ENCODE results near the gene ZNF280D. TPM values are rescaled to one million over a fixed set of nuclear protein-coding genes. Genes with fewer than 3 reads are reported as not detected.
A peak's percentile ranks its signal among the peaks of the same experiment; 100 is the strongest.

Gene ZNF280D
- total and polyA plus RNA-seq, 2 of the 8 experiments (the other 6 are each of a cell fraction or from before 2014, with no cell fraction given): 7.4 to 27.5 TPM

- POLR2A ChIA-PET (ENCODE audit: partially characterized antibody): interaction anchor here (0.6 to 2.3 kb wide), 2 partner anchors 16 to 1934 kb away, joined by 3 to 6 read pairs; no protein-coding TSS in a partner anchor
Observed at GRCh38 chr15:56732886-56733135, 498 bp downstream of the ZNF280D start.

More at GRCh38 chr15:56732886-56733135, 498 bp downstream of the ZNF280D start:
- Histone ChIP-seq H4K5ac (ENCODE audit: insufficient read length, low read depth, low read length) (peak overlapping the region; percentile 55), H2AFZ (ENCODE audit: low read length) (peak overlapping the region; percentile 55; the same call in 1 of the 2 replicates), H3K14ac (ENCODE audit: insufficient read length) (no peak overlapping the region), H3K23me2 (ENCODE audit: low read depth, low read length) (no peaks in the 10 kb centered on the region), H3K23ac (ENCODE audit: insufficient read length) (no peak overlapping the region), H3K27ac (ENCODE audit: low read depth, low read length) (peak overlapping the region; percentile 93), H4K91ac (replicated peaks; ENCODE audit: insufficient read length, low read length) (peak overlapping the region; percentile 94), H3K4me3 (ENCODE audit: extremely low read depth in 1 of 4, insufficient read depth in 2 of 4, low read depth in 3 of 4, low read length in 4 of 4) (peak overlapping the region; percentile 60 to 82 (median 73)), H3K56ac (replicated peaks; ENCODE audit: insufficient read length, low read depth, low read length) (peak overlapping the region; percentile 12), H2BK20ac (ENCODE audit: low read length) (no peak overlapping the region), H2BK5ac (ENCODE audit: low read depth, low read length) (peak overlapping the region; percentile 80), H3K36me3 (ENCODE audit: control insufficient read depth in 2 of 4, insufficient read depth in 4 of 4, low read length in 3 of 4) (peaks cover 0 to 2% (median 0%) of the 10 kb centered on the region in 4 experiments; a peak in 1 of 8 replicates), H3K4ac (replicated peaks; ENCODE audit: insufficient read length, low read depth, low read length) (peak overlapping the region; percentile 61), H2BK15ac (ENCODE audit: low read length) (no peak overlapping the region), H3K79me1 (ENCODE audit: low read depth, low read length) (no peaks in the 10 kb centered on the region), H3K79me2 (ENCODE audit: control insufficient read depth in 1 of 2, insufficient read depth in 2 of 2, low read length in 2 of 2) (peaks cover 0 to 44% of the 10 kb centered on the region in 2 experiments; a peak in 3 of 4 replicates), H4K8ac (ENCODE audit: extremely low read depth, insufficient read depth, low read length) (peak overlapping the region; percentile 98; the same call in 1 of the 2 replicates), H3K18ac (ENCODE audit: extremely low read depth, low read length) (peak overlapping the region; percentile 36; the same call in 1 of the 2 replicates), H2AK5ac (ENCODE audit: low read depth, low read length) (no peak overlapping the region), H2BK120ac (replicated peaks; ENCODE audit: low read depth, low read length) (peak overlapping the region; percentile 62), H4K20me1 (replicated peaks in 1 of 2; ENCODE audit: control insufficient read depth in 1 of 2, insufficient read depth in 2 of 2, low read length in 2 of 2) (no peaks in the 10 kb centered on the region), H3K9me3 (ENCODE audit: insufficient read depth in 2 of 2, low read depth in 1 of 2, low read length in 1 of 2) (peaks cover 12 to 13% of the 10 kb centered on the region in 2 experiments), H3K4me1 (replicated peaks in 1 of 4; ENCODE audit: control insufficient read depth in 3 of 4, insufficient read depth in 4 of 4, low read length in 3 of 4) (peaks cover 3 to 13% (median 7%) of the 10 kb centered on the region in 4 experiments; a peak in 6 of 7 replicates), H3K4me2 (ENCODE audit: insufficient read depth in 1 of 2, low read depth in 2 of 2, low read length in 2 of 2) (peak overlapping the region; percentile 60 to 67), H2BK12ac (ENCODE audit: low read depth, low read length) (no peak overlapping the region), H3K9ac (replicated peaks in 1 of 4; ENCODE audit: extremely low read depth in 1 of 4, low read depth in 3 of 4, low read length in 3 of 4) (peak overlapping the region; percentile 82 to 94 (median 90)), H3K27me3 (replicated peaks in 1 of 4; ENCODE audit: control insufficient read depth in 3 of 4, extremely low read depth in 1 of 4, insufficient read depth in 3 of 4, low read length in 3 of 4) (peaks cover 0 to 4% (median 4%) of the 10 kb centered on the region in 4 experiments; a peak in 3 of 7 replicates)
- FAIRE-seq (no peak), DNase-seq (ENCODE audit: low read depth in 1 of 2, low spot score in 2 of 2) (no peak)
- TF ChIP-seq TAF7 (optimal IDR thresholded peaks at IDR 0.05; ENCODE audit: borderline replicate concordance, low read depth, low read length): peak; percentile 9
- TF ChIP-seq SRF (IDR thresholded peaks at IDR 0.05; ENCODE audit: low read depth, low read length): no peak
- WGBS, 2 experiments (ENCODE audit: extremely low coverage in 1 of 2, insufficient coverage in 1 of 2, insufficient read length in 1 of 2, insufficient replicate concordance in 2 of 2, low coverage in 1 of 2, low lambda C conversion rate in 2 of 2, missing lambda C conversion rate in 1 of 2): 13% methylated on average over 8 of the region's 8 CpGs; no CpG with 5 or more reads in 1 of the 2 experiments
- CTCF ChIA-PET (ENCODE audit: partially characterized antibody): interaction anchor here (0.6 kb wide), 1 partner anchor 242 kb away, joined by 3 read pairs; no protein-coding TSS in a partner anchor

Measured in H1 (cell line).